BLaER1 (cell line): ENCODE results near the gene MCRS1.

ENCODE experiments used
- H3K27ac ChIP-seq: shearing (Covaris generic); formaldehyde crosslinking; 2 replicates; pipeline ENCODE4 v1.8.1; 2022
- H3K27me3 ChIP-seq: shearing (Covaris generic); formaldehyde crosslinking; 2 replicates; pipeline ENCODE4 v1.8.1; 2022
- H3K36me3 ChIP-seq: shearing (Covaris generic); formaldehyde crosslinking; 2 replicates; pipeline ENCODE4 v1.8.1; 2022
- H3K4me1 ChIP-seq: shearing (Covaris generic); formaldehyde crosslinking; 2 replicates; pipeline ENCODE4 v1.8.1; 2022
- H3K4me2 ChIP-seq: shearing (Covaris generic); formaldehyde crosslinking; 2 replicates; pipeline ENCODE4 v1.8.1; 2022
- H3K4me3 ChIP-seq: shearing (Covaris generic); formaldehyde crosslinking; 2 replicates; pipeline ENCODE4 v1.8.1; 2022
- H3K9ac ChIP-seq: shearing (Covaris generic); formaldehyde crosslinking; 2 replicates; pipeline ENCODE4 v1.8.1; 2022
- H3K9me3 ChIP-seq: shearing (Covaris generic); formaldehyde crosslinking; 2 replicates; pipeline ENCODE4 v1.8.1; 2022
- H4K20me1 ChIP-seq: shearing (Covaris generic); formaldehyde crosslinking; 2 replicates; pipeline ENCODE4 v1.8.1; 2022
- Cebpa-rat ChIP-seq: shearing (Covaris generic); IDR thresholded peaks from 2 replicates; pipeline ENCODE4 v1.8.1; 2022

The MCRS1 gene

GRCh38 chr12:49552014-49552413 is 15.9 kb downstream of the MCRS1 start:
- peaks cover 16% of the 10 kb centered on the region for H3K36me3 ChIP-seq
- H3K9ac ChIP-seq, result no peak overlapping the region
- peaks cover 28% of the 10 kb centered on the region for H3K27me3 ChIP-seq
- H3K27ac ChIP-seq, result no peak overlapping the region
- peaks cover 38% of the 10 kb centered on the region for H3K4me1 ChIP-seq
- H3K4me2 ChIP-seq, result peak overlapping the region; percentile 56
- TF ChIP-seq Cebpa-rat, result 0 out of 2 replicates have a peak, but pooled peaks have one; percentile 12
- H3K9me3 ChIP-seq, result no peaks in the 10 kb centered on the region
- H3K4me3 ChIP-seq, result no peak overlapping the region
- no peaks in the 10 kb centered on the region for H4K20me1 ChIP-seq

GRCh38 chr12:49550693-49551252 is 17.2 kb downstream of the MCRS1 start:
- Histone ChIP-seq H3K4me1 (peaks cover 38% of the 10 kb centered on the region), H3K36me3 (peaks cover 3% of the 10 kb centered on the region), H3K4me3 (no peak overlapping the region), H3K4me2 (no peak overlapping the region), H3K27me3 (peaks cover 33% of the 10 kb centered on the region), H3K9ac (no peak overlapping the region), H3K27ac (no peak overlapping the region), H3K9me3 (no peaks in the 10 kb centered on the region), H4K20me1 (no peaks in the 10 kb centered on the region)
- TF ChIP-seq Cebpa-rat, result no peak

- Histone ChIP-seq H3K27me3 (peaks cover 33% of the 10 kb centered on the region), H3K9ac (no peak overlapping the region), H3K27ac (no peak overlapping the region), H3K4me2 (peak overlapping the region; percentile 74; the same call in 1 of the 2 replicates), H3K4me1 (peaks cover 38% of the 10 kb centered on the region), H3K36me3 (no peaks in the 10 kb centered on the region), H3K9me3 (no peaks in the 10 kb centered on the region), H3K4me3 (no peak overlapping the region), H4K20me1 (no peaks in the 10 kb centered on the region)
- no peak for TF ChIP-seq Cebpa-rat
Observed at GRCh38 chr12:49549735-49550692, 17.9 kb downstream of the MCRS1 start.

GRCh38 chr12:49548822-49549648 is 18.9 kb downstream of the MCRS1 start:
- H3K27ac ChIP-seq, result no peak overlapping the region
- H3K9me3 ChIP-seq, result no peaks in the 10 kb centered on the region
- H3K27me3 ChIP-seq, result peaks cover 33% of the 10 kb centered on the region
- peak overlapping the region; percentile 74 for H3K4me2 ChIP-seq
- H3K4me3 ChIP-seq, result peak overlapping the region; percentile 46
- H4K20me1 ChIP-seq, result no peaks in the 10 kb centered on the region
- no peak for TF ChIP-seq Cebpa-rat
- H3K4me1 ChIP-seq, result peaks cover 34% of the 10 kb centered on the region
- no peak overlapping the region for H3K9ac ChIP-seq
- no peaks in the 10 kb centered on the region for H3K36me3 ChIP-seq

DNA sequence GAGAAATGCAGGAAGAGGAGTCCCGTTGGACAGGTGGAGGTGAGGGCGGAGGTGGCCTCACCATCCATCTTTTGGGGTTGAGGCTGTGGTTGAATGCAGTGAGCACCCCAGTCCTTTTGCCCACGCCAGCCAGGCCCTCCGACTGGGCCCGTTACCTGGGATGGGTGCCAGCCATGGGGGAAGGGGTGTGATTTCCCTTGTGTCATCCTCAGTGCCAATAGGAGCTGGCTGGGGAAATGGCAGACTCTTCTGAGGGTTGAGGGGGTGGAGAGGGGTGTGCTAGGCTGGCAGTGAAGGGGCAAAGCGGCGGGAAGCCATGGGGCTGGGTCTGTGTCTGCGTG is 19.5 kb downstream of the MCRS1 start:
- Histone ChIP-seq H4K20me1 (no peaks in the 10 kb centered on the region), H3K4me2 (peak overlapping the region; percentile 74), H3K36me3 (no peaks in the 10 kb centered on the region), H3K9me3 (no peaks in the 10 kb centered on the region), H3K27me3 (peaks cover 33% of the 10 kb centered on the region), H3K4me3 (peak overlapping the region; percentile 46), H3K4me1 (peaks cover 29% of the 10 kb centered on the region), H3K9ac (no peak overlapping the region), H3K27ac (no peak overlapping the region)
- TF ChIP-seq Cebpa-rat, result no peak

DNA sequence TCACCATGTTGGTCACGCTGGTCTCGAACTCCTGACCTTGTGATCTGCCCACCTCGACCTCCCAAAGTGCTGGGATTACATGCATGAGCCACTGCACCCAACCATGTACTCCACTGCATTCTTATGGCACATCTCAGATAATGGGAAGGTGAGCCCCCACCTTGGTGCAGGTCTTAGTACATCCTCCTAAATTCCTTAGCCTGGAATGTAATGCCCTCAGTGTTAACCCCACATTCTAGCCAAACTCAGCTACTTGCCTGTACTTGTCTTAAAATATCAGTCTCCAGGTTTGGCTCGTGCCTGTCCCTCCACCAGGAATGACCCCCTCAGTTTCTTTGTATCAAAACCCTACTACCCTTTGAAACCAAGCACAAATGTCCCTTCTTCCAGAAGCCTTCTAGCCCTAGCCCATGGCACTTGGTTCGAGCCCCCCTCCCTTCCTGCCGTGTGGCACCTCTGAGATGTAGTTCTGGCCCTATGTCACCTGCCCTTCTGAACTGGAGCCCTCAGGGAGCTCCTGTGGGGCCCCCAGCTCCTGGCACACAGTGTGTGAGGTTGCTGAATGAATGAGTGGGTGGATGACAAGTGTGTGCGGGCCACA is 20.8 kb downstream of the MCRS1 start:
- no peak overlapping the region for H3K4me2 ChIP-seq
- H4K20me1 ChIP-seq, result no peaks in the 10 kb centered on the region
- H3K27me3 ChIP-seq, result peaks cover 35% of the 10 kb centered on the region
- no peaks in the 10 kb centered on the region for H3K9me3 ChIP-seq
- no peaks in the 10 kb centered on the region for H3K36me3 ChIP-seq
- H3K9ac ChIP-seq, result no peak overlapping the region
- TF ChIP-seq Cebpa-rat, result no peak
- no peak overlapping the region for H3K27ac ChIP-seq
- H3K4me1 ChIP-seq, result peaks cover 27% of the 10 kb centered on the region
- H3K4me3 ChIP-seq, result no peak overlapping the region

- Histone ChIP-seq H3K27me3 (peaks cover 42% of the 10 kb centered on the region), H4K20me1 (no peaks in the 10 kb centered on the region), H3K9ac (no peak overlapping the region), H3K27ac (no peak overlapping the region), H3K4me1 (peaks cover 19% of the 10 kb centered on the region), H3K36me3 (no peaks in the 10 kb centered on the region), H3K4me2 (no peak overlapping the region), H3K4me3 (no peak overlapping the region), H3K9me3 (no peaks in the 10 kb centered on the region)
- no peak for TF ChIP-seq Cebpa-rat
Observed at GRCh38 chr12:49546481-49546880, 21.5 kb downstream of the MCRS1 start.

DNA sequence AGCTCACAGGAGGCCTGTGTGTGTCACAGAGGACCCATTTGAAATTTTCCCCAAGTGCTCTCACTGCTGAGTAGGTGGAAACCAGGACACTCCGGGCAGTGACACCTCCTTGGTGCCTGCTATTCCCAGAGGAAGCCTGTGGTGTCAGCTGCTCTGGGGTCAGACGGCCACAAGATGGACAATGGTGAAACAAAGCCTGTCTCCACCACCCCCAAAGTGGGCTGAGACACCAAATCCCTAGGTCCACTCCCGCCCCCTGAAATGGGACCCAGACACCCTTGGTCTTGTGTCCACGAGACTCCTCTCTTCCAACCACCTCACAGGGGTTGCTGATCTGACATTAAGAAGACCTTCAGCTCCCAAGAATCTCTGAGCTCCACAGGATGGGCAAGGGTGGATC is 22.1 kb downstream of the MCRS1 start:
- no peak for TF ChIP-seq Cebpa-rat
- no peak overlapping the region for H3K27ac ChIP-seq
- peaks cover 6% of the 10 kb centered on the region; the same call in 1 of the 2 replicates for H4K20me1 ChIP-seq
- no peak overlapping the region for H3K4me2 ChIP-seq
- H3K9me3 ChIP-seq, result no peaks in the 10 kb centered on the region
- H3K9ac ChIP-seq, result no peak overlapping the region
- H3K4me3 ChIP-seq, result no peak overlapping the region
- peaks cover 19% of the 10 kb centered on the region for H3K4me1 ChIP-seq
- no peaks in the 10 kb centered on the region for H3K36me3 ChIP-seq
- H3K27me3 ChIP-seq, result peaks cover 49% of the 10 kb centered on the region
